ENCODE results near the gene ARTN. TPM values are rescaled to one million over a fixed set of nuclear protein-coding genes. Genes with fewer than 3 reads are reported as not detected.

Gene ARTN
- total RNA-seq, 1 donor from 2014 or later: 0.89 TPM

DNA sequence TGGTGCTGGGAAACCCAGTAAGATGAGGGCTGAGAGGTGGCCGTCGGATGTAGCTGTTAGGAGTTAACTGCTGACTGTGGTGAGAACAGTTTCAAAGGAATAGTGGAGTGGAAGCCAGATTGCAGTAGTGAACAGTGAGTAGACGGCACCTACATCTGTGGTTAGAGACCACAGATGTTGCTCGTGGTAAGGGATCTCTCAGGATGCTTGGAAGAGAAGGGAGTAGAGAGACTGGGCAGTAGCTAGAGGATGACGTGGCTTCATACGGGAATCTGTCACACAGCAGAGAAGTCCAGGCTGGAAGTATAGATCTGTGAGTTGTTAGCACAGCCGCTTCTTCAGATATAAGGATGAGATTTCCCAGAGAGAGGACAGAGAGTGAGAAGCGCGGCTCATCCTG lies 7.8 kb upstream of the ARTN start:
- no peak overlapping the region for H3K27ac Mint-ChIP-seq (ENCODE audit: unreplicated experiment)
- H3K4me3 Mint-ChIP-seq: no peak overlapping the region
- no peak for DNase-seq (ENCODE audit: low read depth, low spot score)
- H3K27me3 Mint-ChIP-seq (ENCODE audit: low read depth): no peaks in the 10 kb centered on the region
- H3K4me1 Mint-ChIP-seq: no peaks in the 10 kb centered on the region
- TF ChIP-seq, protein P1, sequence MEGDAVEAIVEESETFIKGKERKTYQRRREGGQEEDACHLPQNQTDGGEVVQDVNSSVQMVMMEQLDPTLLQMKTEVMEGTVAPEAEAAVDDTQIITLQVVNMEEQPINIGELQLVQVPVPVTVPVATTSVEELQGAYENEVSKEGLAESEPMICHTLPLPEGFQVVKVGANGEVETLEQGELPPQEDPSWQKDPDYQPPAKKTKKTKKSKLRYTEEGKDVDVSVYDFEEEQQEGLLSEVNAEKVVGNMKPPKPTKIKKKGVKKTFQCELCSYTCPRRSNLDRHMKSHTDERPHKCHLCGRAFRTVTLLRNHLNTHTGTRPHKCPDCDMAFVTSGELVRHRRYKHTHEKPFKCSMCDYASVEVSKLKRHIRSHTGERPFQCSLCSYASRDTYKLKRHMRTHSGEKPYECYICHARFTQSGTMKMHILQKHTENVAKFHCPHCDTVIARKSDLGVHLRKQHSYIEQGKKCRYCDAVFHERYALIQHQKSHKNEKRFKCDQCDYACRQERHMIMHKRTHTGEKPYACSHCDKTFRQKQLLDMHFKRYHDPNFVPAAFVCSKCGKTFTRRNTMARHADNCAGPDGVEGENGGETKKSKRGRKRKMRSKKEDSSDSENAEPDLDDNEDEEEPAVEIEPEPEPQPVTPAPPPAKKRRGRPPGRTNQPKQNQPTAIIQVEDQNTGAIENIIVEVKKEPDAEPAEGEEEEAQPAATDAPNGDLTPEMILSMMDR (conservative IDR thresholded peaks at IDR 0.05): no peak
- H3K36me3 Mint-ChIP-seq (ENCODE audit: low read depth): peaks cover 8% of the 10 kb centered on the region
- H3K9me3 Mint-ChIP-seq: no peaks in the 10 kb centered on the region

DNA sequence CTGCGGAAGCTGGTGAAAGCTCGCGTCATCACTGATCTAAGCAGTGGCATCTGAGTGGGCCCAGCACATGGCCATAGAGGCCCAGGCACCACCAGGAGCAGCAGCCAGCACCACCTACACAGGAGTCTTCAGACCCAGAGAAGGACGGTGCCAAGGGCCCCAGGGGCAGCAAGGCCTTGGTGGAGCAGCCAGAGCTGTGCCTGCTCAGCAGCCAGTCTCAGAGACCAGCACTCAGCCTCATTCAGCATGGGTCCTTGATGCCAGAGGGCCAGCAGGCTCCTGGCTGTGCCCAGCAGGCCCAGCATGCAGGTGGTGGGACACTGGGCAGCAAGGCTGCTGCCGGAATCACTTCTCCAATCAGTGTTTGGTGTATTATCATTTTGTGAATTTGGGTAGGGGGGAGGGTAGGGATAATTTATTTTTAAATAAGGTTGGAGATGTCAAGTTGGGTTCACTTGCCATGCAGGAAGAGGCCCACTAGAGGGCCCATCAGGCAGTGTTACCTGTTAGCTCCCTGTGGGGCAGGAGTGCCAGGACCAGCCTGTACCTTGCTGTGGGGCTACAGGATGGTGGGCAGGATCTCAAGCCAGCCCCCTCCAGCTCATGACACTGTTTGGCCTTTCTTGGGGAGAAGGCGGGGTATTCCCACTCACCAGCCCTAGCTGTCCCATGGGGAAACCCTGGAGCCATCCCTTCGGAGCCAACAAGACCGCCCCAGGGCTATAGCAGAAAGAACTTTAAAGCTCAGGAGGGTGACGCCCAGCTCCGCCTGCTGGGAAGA lies 3.2 kb upstream of the ARTN start:
- Mint-ChIP-seq H3K9me3 (no peaks in the 10 kb centered on the region), H3K4me3 (no peak overlapping the region), H3K27ac (ENCODE audit: unreplicated experiment) (no peak overlapping the region), H3K36me3 (ENCODE audit: low read depth) (peaks cover 5% of the 10 kb centered on the region), H3K4me1 (peaks cover 16% of the 10 kb centered on the region), H3K27me3 (ENCODE audit: low read depth) (peaks cover 35% of the 10 kb centered on the region)
- TF ChIP-seq, protein P1 (conservative IDR thresholded peaks at IDR 0.05): peak; percentile 49
- DNase-seq (ENCODE audit: low read depth, low spot score): no peak

DNA sequence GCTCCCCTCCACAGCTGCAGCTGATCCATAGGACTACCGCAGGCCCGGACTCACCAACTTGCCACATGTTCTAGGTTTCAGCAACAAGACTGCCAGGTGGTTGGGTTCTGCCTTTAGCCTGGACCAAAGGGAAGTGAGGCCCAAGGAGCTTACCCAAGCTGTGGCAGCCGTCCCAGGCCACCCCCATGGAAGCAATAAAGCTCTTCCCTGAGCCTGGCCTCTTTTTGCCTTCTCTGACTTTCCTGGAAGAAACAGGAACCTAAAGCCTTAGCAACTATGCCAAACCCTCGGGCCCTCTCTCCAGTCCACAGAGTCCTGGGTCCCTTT lies 2.7 kb upstream of the ARTN start:
- no peaks in the 10 kb centered on the region for H3K9me3 Mint-ChIP-seq
- no peak for DNase-seq (ENCODE audit: low read depth, low spot score)
- TF ChIP-seq, protein P1 (conservative IDR thresholded peaks at IDR 0.05): no peak
- H3K4me3 Mint-ChIP-seq: peak overlapping the region; percentile 56
- no peak overlapping the region for H3K27ac Mint-ChIP-seq (ENCODE audit: unreplicated experiment)
- peaks cover 1% of the 10 kb centered on the region for H3K36me3 Mint-ChIP-seq (ENCODE audit: low read depth)
- H3K27me3 Mint-ChIP-seq (ENCODE audit: low read depth): peaks cover 40% of the 10 kb centered on the region
- peaks cover 16% of the 10 kb centered on the region for H3K4me1 Mint-ChIP-seq

DNA sequence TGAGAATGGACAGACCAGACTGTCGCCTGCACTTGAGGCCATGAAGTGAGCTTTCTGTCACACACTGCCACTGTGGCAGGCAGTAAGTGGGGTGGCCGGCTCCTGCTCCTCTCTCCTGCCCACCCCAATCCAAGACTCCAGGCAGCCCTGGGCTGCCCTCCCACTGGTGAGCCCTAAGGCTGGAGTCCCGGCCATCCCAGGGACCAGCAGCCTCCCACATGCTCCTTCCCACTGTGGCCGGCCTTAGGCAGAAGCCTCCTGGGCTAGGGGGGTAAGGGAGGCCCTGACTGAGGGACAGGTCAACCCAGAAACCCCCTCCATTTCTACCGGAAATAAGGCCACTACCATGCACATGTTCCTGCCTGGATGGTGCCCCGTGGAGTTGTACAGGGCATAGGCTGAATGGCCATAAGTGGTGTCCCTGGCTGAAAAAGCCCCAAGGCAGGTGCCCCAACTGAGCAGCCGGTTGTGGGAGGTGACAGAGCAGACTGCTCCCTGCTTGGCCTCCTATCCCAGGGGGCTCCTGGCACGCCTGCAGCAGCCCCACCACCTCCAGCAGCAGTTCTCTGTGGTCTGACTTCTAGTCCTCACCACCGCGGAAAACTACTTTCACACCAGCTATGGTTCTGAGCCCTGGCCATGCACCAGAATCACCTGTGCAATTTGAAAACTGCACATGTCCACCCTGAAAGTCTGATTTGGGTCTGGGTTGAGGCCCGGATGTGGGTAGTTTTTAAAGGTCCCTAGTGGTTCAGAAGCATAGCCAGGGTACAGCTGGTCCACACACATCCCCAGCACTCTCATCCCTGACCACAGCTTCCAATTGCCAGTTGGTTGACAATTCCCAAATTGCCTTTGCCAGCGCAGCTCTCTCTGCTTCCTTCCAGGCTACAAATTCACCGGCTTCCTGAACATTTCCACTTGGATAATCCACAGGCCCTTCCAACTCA lies 1.6 kb upstream of the ARTN start:
- Mint-ChIP-seq H3K27ac (ENCODE audit: unreplicated experiment) (no peak overlapping the region), H3K4me1 (peaks cover 16% of the 10 kb centered on the region), H3K27me3 (ENCODE audit: low read depth) (peaks cover 45% of the 10 kb centered on the region), H3K4me3 (peak overlapping the region; percentile 1), H3K9me3 (no peaks in the 10 kb centered on the region), H3K36me3 (ENCODE audit: low read depth) (no peaks in the 10 kb centered on the region)
- TF ChIP-seq, protein P1 (conservative IDR thresholded peaks at IDR 0.05): no peak
- DNase-seq (ENCODE audit: low read depth, low spot score): no peak

DNA sequence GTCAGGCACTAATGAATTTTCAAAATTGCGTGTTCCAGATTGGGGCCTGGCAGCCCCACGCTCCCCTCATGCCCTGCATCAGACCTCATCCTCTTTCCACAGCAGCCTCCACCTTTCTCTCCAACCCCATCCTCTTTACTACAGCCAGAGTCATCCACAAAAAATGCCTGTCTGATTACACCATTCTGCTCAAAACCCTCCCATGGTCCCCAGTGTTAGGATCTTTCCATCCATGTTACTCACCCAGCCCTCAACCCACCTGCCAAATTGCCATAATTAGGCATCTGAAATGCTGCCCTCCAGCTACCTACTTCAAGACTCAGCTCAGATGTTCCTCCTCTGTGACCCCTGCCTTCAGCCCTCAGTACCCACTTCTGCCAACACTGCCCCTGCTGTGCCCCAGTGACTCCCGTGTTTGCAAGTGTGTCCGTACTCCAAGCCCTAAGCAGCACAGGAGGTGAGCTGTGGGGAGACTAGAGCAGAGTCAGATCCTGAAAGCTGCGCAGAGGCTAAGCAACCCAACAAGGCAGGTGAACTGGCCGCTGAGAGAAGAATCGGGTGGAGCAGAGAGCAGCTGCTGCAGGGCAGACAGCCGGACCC lies 715 bp upstream of the ARTN start:
- TF ChIP-seq, protein P1 (conservative IDR thresholded peaks at IDR 0.05): no peak
- DNase-seq (ENCODE audit: low read depth, low spot score): no peak
- H3K36me3 Mint-ChIP-seq (ENCODE audit: low read depth): no peaks in the 10 kb centered on the region
- no peaks in the 10 kb centered on the region for H3K9me3 Mint-ChIP-seq
- H3K4me1 Mint-ChIP-seq: peaks cover 16% of the 10 kb centered on the region
- peak overlapping the region; percentile 1 for H3K4me3 Mint-ChIP-seq
- H3K27ac Mint-ChIP-seq (ENCODE audit: unreplicated experiment): peak overlapping the region; percentile 3
- H3K27me3 Mint-ChIP-seq (ENCODE audit: low read depth): peaks cover 48% of the 10 kb centered on the region

Data from neural crest cell (in vitro differentiated cells).